ENCODE data around the gene PRKCZ.

PRKCZ gene

GRCh38 chr1:2097386-2098300 is 47.4 kb downstream of the PRKCZ start:
- no peak for DNase-seq (ENCODE audit: low read depth)
- no peak for TF ChIP-seq CTCF (IDR thresholded peaks at IDR 0.05; ENCODE audit: control insufficient read depth, extremely low read depth, insufficient read depth)
- H3K4me3 ChIP-seq (ENCODE audit: low read depth, low read length) = no peak overlapping the region

- DNase-seq (ENCODE audit: low read depth) = no peak
- TF ChIP-seq CTCF (IDR thresholded peaks at IDR 0.05; ENCODE audit: control insufficient read depth, extremely low read depth, insufficient read depth) = no peak
- no peak overlapping the region for H3K4me3 ChIP-seq (ENCODE audit: low read depth, low read length)
Observed at GRCh38 chr1:2098301-2098698, 48.1 kb downstream of the PRKCZ start.

- TF ChIP-seq CTCF (IDR thresholded peaks at IDR 0.05; ENCODE audit: control insufficient read depth, extremely low read depth, insufficient read depth) = no peak
- DNase-seq (ENCODE audit: low read depth) = no peak
- no peak overlapping the region for H3K4me3 ChIP-seq (ENCODE audit: low read depth, low read length)
Observed at GRCh38 chr1:2098839-2099785, 48.9 kb downstream of the PRKCZ start.

- no peak overlapping the region for H3K4me3 ChIP-seq (ENCODE audit: low read depth, low read length)
- TF ChIP-seq CTCF (IDR thresholded peaks at IDR 0.05; ENCODE audit: control insufficient read depth, extremely low read depth, insufficient read depth) = no peak
- DNase-seq (ENCODE audit: low read depth) = no peak
Observed at GRCh38 chr1:2099886-2100779, 49.9 kb downstream of the PRKCZ start.

GRCh38 chr1:2100780-2101108 is 50.5 kb downstream of the PRKCZ start:
- H3K4me3 ChIP-seq (ENCODE audit: low read depth, low read length) = no peak overlapping the region
- no peak for DNase-seq (ENCODE audit: low read depth)
- TF ChIP-seq CTCF (IDR thresholded peaks at IDR 0.05; ENCODE audit: control insufficient read depth, extremely low read depth, insufficient read depth) = no peak

GRCh38 chr1:2101531-2101930 is 51.3 kb downstream of the PRKCZ start:
- TF ChIP-seq CTCF (IDR thresholded peaks at IDR 0.05; ENCODE audit: control insufficient read depth, extremely low read depth, insufficient read depth) = no peak
- DNase-seq (ENCODE audit: low read depth) = no peak
- no peak overlapping the region for H3K4me3 ChIP-seq (ENCODE audit: low read depth, low read length)

Data from LNCaP clone FGC (cell line).